Measurements from ENCODE around the gene ACOT7. TPM values are rescaled to one million over a fixed set of nuclear protein-coding genes. Genes with fewer than 3 reads are reported as not detected.

ACOT7 gene
- total and polyA plus RNA-seq, 2 experiments from 2014 or later = 167 to 169 TPM

DNA sequence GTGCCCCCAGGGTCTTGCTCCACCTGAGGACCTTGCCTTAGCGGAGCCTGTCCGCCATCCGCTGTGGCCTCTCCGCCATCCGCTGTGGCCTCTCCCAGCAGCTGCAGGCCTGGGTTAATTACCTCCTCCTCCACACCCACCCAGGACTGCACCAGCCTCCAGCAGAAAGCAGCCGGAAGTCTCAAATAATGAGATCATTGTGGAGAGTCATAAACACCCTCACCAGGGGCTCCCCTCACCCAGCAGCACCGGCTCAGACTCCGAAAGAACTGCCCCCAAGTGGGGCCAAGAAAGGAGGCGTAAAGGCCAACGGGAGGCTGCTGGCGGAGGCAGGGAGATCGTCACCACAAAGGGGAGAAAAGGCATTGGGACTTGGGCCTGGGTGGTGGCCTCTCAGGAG lies 122.0 kb downstream of the ACOT7 start (continued):
- TF ChIP-seq JUNB (IDR thresholded peaks at IDR 0.05; ENCODE audit: unreplicated experiment) (no peak), NANOG (IDR thresholded peaks at IDR 0.05; ENCODE audit: borderline replicate concordance) (no peak), CREB1 (CRISPR knock-in tag; IDR thresholded peaks at IDR 0.05; ENCODE audit: low read depth) (no peak), STAT1 (IDR thresholded peaks at IDR 0.05; ENCODE audit: unreplicated experiment) (no peak)

DNA sequence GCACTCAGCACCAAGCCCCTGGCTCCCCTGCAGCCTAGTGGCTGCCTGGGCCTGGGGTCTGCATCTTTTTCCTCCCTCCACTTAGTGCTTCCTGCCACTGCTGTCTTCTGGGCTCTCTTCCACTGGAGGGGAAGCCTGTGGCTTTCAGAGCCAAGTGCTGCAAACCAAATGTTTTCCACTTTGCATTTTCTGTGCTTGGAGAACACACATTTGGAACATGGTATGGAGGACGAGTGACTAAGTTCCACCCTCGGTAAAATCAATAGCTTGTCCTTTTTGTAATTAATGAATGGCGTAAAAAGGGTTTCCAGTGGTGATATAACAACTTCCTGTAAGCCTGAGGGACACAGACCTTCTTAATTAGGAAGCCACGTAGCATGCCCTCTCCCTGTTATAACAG lies 122.6 kb downstream of the ACOT7 start:
- Histone ChIP-seq H3K79me2 (replicated peaks; ENCODE audit: insufficient read depth) (no peaks in the 10 kb centered on the region), H3K9me2 (ENCODE audit: insufficient read depth) (no peaks in the 10 kb centered on the region), H4K20me1 (replicated peaks; ENCODE audit: insufficient read depth) (no peaks in the 10 kb centered on the region; the same call in 1 of the 2 replicates), H3K4me1 (ENCODE audit: insufficient read depth) (peaks cover 5% of the 10 kb centered on the region; the same call in 1 of the 2 replicates), H3F3A (replicated peaks; ENCODE audit: low read depth) (peaks cover 5% of the 10 kb centered on the region; the same call in 1 of the 2 replicates), H3K4me3 (no peak overlapping the region), H3K4me2 (no peak overlapping the region), H3K36me3 (ENCODE audit: insufficient read depth) (no peaks in the 10 kb centered on the region), H2AFZ (no peak overlapping the region), H3K27me3 (ENCODE audit: insufficient read depth) (no peaks in the 10 kb centered on the region), H3K27ac (ENCODE audit: low read depth) (0 out of 2 replicates have a peak overlapping the region, but pooled peaks have one; percentile 14)
- Mint-ChIP-seq H3K4me1 (peaks cover 23% of the 10 kb centered on the region), H3K27ac (no peak overlapping the region), H3K4me3 (no peak overlapping the region), H3K36me3 (ENCODE audit: low read depth) (no peaks in the 10 kb centered on the region), H3K27me3 (ENCODE audit: insufficient read depth, low read depth, poor library complexity) (peaks cover 13% of the 10 kb centered on the region), H3K9me3 (no peaks in the 10 kb centered on the region)
- no peak for DNase-seq (ENCODE audit: low spot score)
- no peak for ATAC-seq
- TF ChIP-seq, protein P1, sequence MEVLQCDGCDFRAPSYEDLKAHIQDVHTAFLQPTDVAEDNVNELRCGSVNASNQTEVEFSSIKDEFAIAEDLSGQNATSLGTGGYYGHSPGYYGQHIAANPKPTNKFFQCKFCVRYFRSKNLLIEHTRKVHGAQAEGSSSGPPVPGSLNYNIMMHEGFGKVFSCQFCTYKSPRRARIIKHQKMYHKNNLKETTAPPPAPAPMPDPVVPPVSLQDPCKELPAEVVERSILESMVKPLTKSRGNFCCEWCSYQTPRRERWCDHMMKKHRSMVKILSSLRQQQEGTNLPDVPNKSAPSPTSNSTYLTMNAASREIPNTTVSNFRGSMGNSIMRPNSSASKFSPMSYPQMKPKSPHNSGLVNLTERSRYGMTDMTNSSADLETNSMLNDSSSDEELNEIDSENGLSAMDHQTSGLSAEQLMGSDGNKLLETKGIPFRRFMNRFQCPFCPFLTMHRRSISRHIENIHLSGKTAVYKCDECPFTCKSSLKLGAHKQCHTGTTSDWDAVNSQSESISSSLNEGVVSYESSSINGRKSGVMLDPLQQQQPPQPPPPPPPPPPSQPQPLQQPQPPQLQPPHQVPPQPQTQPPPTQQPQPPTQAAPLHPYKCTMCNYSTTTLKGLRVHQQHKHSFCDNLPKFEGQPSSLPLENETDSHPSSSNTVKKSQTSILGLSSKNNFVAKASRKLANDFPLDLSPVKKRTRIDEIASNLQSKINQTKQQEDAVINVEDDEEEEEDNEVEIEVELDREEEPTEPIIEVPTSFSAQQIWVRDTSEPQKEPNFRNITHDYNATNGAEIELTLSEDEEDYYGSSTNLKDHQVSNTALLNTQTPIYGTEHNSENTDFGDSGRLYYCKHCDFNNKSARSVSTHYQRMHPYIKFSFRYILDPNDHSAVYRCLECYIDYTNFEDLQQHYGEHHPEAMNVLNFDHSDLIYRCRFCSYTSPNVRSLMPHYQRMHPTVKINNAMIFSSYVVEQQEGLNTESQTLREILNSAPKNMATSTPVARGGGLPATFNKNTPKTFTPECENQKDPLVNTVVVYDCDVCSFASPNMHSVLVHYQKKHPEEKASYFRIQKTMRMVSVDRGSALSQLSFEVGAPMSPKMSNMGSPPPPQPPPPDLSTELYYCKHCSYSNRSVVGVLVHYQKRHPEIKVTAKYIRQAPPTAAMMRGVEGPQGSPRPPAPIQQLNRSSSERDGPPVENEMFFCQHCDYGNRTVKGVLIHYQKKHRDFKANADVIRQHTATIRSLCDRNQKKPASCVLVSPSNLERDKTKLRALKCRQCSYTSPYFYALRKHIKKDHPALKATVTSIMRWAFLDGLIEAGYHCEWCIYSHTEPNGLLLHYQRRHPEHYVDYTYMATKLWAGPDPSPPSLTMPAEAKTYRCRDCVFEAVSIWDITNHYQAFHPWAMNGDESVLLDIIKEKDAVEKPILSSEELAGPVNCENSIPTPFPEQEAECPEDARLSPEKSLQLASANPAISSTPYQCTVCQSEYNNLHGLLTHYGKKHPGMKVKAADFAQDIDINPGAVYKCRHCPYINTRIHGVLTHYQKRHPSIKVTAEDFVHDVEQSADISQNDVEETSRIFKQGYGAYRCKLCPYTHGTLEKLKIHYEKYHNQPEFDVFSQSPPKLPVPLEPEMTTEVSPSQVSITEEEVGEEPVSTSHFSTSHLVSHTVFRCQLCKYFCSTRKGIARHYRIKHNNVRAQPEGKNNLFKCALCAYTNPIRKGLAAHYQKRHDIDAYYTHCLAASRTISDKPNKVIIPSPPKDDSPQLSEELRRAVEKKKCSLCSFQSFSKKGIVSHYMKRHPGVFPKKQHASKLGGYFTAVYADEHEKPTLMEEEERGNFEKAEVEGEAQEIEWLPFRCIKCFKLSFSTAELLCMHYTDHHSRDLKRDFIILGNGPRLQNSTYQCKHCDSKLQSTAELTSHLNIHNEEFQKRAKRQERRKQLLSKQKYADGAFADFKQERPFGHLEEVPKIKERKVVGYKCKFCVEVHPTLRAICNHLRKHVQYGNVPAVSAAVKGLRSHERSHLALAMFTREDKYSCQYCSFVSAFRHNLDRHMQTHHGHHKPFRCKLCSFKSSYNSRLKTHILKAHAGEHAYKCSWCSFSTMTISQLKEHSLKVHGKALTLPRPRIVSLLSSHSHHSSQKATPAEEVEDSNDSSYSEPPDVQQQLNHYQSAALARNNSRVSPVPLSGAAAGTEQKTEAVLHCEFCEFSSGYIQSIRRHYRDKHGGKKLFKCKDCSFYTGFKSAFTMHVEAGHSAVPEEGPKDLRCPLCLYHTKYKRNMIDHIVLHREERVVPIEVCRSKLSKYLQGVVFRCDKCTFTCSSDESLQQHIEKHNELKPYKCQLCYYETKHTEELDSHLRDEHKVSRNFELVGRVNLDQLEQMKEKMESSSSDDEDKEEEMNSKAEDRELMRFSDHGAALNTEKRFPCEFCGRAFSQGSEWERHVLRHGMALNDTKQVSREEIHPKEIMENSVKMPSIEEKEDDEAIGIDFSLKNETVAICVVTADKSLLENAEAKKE (CRISPR knock-in tag; IDR thresholded peaks at IDR 0.05) = no peak
- TF ChIP-seq, protein P2, sequence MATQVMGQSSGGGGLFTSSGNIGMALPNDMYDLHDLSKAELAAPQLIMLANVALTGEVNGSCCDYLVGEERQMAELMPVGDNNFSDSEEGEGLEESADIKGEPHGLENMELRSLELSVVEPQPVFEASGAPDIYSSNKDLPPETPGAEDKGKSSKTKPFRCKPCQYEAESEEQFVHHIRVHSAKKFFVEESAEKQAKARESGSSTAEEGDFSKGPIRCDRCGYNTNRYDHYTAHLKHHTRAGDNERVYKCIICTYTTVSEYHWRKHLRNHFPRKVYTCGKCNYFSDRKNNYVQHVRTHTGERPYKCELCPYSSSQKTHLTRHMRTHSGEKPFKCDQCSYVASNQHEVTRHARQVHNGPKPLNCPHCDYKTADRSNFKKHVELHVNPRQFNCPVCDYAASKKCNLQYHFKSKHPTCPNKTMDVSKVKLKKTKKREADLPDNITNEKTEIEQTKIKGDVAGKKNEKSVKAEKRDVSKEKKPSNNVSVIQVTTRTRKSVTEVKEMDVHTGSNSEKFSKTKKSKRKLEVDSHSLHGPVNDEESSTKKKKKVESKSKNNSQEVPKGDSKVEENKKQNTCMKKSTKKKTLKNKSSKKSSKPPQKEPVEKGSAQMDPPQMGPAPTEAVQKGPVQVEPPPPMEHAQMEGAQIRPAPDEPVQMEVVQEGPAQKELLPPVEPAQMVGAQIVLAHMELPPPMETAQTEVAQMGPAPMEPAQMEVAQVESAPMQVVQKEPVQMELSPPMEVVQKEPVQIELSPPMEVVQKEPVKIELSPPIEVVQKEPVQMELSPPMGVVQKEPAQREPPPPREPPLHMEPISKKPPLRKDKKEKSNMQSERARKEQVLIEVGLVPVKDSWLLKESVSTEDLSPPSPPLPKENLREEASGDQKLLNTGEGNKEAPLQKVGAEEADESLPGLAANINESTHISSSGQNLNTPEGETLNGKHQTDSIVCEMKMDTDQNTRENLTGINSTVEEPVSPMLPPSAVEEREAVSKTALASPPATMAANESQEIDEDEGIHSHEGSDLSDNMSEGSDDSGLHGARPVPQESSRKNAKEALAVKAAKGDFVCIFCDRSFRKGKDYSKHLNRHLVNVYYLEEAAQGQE (IDR thresholded peaks at IDR 0.05; ENCODE audit: unreplicated experiment) = no peak
- TF ChIP-seq POLR2AphosphoS5 (IDR thresholded peaks at IDR 0.05; ENCODE audit: low read depth) (no peak), STAT1 (IDR thresholded peaks at IDR 0.05; ENCODE audit: unreplicated experiment) (no peak)

Measured in GM23338 (cell line).